CD4-positive, alpha-beta T cell (primary cell): ENCODE measurements around the gene HSPB7. TPM values are rescaled to one million over a fixed set of nuclear protein-coding genes. Genes with fewer than 3 reads are reported as not detected.

Source experiments
- ATAC-seq: fragments of 200-7000 bp; cut with Tn5 transposase; one replicate; pipeline ENCODE4 v1.10.0; 2022; ENCODE audit warnings: mild to moderate bottlenecking; ENCODE audit not compliant: poor library complexity
- CTCF ChIA-PET: fragments of 350-600 bp; sonication (Branson Sonifier 250); formaldehyde crosslinking; loops from one replicate; lab custom pipeline; 2021; ENCODE audit warnings: antibody characterized with exemption, inconsistent platforms; lab: Charles Lee
- POLR2A ChIA-PET: fragments of 350-600 bp; sonication (Branson Sonifier 250); formaldehyde crosslinking; loops from one replicate; lab custom pipeline; 2021; ENCODE audit warnings: antibody characterized with exemption, inconsistent platforms; lab: Charles Lee
- DNase-seq, 14 experiments: peaks; one replicate each; pipeline ENCODE4 v3.0.0-alpha.2; 2013 to 2020; ENCODE audit warnings: mixed read lengths in 2 of 14
- H3K27ac ChIP-seq, 2 donors: one replicate each; pipeline versions ENCODE4 v1.5.1 to v1.7.0; 2013; ENCODE audit warnings: low read length in 2 of 2, low read depth in 1 of 2, mild to moderate bottlenecking in 1 of 2
- H3K27me3 ChIP-seq, 2 experiments: 1 replicate in 1 of 2; 2 replicates in 1 of 2; pipeline versions ENCODE4 v1.6.1 to v1.7.0; 2013; ENCODE audit warnings: low read length in 2 of 2, control low read depth in 1 of 2, mild to moderate bottlenecking in 1 of 2, moderate library complexity in 1 of 2; ENCODE audit not compliant: insufficient read depth in 2 of 2, control insufficient read depth in 1 of 2
- H3K36me3 ChIP-seq: one replicate; pipeline ENCODE4 v1.6.1; 2013; ENCODE audit warnings: low read length, control low read depth; ENCODE audit not compliant: insufficient read depth
- H3K4me1 ChIP-seq: one replicate; pipeline ENCODE4 v1.6.1; 2013; ENCODE audit warnings: low read length, control low read depth; ENCODE audit not compliant: insufficient read depth
- H3K4me3 ChIP-seq: one replicate; pipeline ENCODE4 v1.5.1; 2013; ENCODE audit warnings: mild to moderate bottlenecking, low read length, moderate library complexity
- H3K9me3 ChIP-seq, 2 experiments: 1 replicate in 1 of 2; 2 replicates in 1 of 2; pipeline versions ENCODE4 v1.6.1 to v1.7.0; 2013; ENCODE audit warnings: low read length in 2 of 2, mild to moderate bottlenecking in 2 of 2, control low read depth in 1 of 2, moderate library complexity in 1 of 2; ENCODE audit not compliant: control insufficient read depth in 1 of 2, insufficient read depth in 1 of 2
- H3K27ac Mint-ChIP-seq: one replicate; pipeline ENCODE4 v1.8.0; 2020; ENCODE audit warnings: mixed read lengths
- H3K27me3 Mint-ChIP-seq: one replicate; pipeline ENCODE4 v1.8.0; 2021; ENCODE audit warnings: mixed read lengths
- H3K36me3 Mint-ChIP-seq: one replicate; pipeline ENCODE4 v1.8.0; 2021; ENCODE audit warnings: low read depth, mixed read lengths
- H3K4me1 Mint-ChIP-seq: one replicate; pipeline ENCODE4 v1.8.0; 2021; ENCODE audit warnings: low read depth, mixed read lengths
- H3K4me3 Mint-ChIP-seq: one replicate; pipeline ENCODE4 v1.8.0; 2020; ENCODE audit warnings: mild to moderate bottlenecking, mixed read lengths
- H3K9me3 Mint-ChIP-seq: one replicate; pipeline ENCODE4 v1.8.0; 2020; ENCODE audit warnings: mixed read lengths
- intact Hi-C, 2 experiments: fragments of 100-400 bp; cut with DNase I in 1 of 2; cut with micrococcal nuclease in 1 of 2; formaldehyde crosslinking; loops; one replicate each; pipeline versions ENCODE4 v1.15.1 to v1.9.0; 2023 to 2025; cut with DNase I, micrococcal nuclease
- total RNA-seq, 174 experiments: library from RNA in 2 of 174; stranded (reverse) in 2 of 174; gene quantifications; one replicate each; pipeline ENCODE4 v1.2.3 and lab custom pipeline; 2021 to 2026
- TF ChIP-seq, protein P1 (sequence below): fragments of 200-600 bp; IDR thresholded peaks from one replicate; pipeline ENCODE4 v1.8.0; 2022; ENCODE audit warnings: antibody characterized with exemption, mild to moderate bottlenecking

Gene HSPB7
- total RNA-seq, 2 experiments from 2014 or later = not detected

GRCh38 chr1:15997076-15997585 lies 20.7 kb downstream of the HSPB7 start:
- no peak overlapping the region for H3K4me3 Mint-ChIP-seq
- no peaks in the 10 kb centered on the region for H3K27me3 Mint-ChIP-seq
- ATAC-seq (no peak), DNase-seq (no peak)
- no peaks in the 10 kb centered on the region for H3K9me3 ChIP-seq
- ChIA-PET CTCF (no interaction called here), POLR2A (no interaction called here)
- no peaks in the 10 kb centered on the region for H3K36me3 Mint-ChIP-seq
- intact Hi-C loops = loop anchor here in 1 of 2 experiments (10.0 kb wide), 1 partner anchor 202 kb away; no protein-coding TSS in a partner anchor
- H3K27ac ChIP-seq = no peak overlapping the region
- H3K4me3 ChIP-seq = no peak overlapping the region
- no peak overlapping the region for H3K27ac Mint-ChIP-seq
- H3K4me1 ChIP-seq = no peaks in the 10 kb centered on the region
- no peaks in the 10 kb centered on the region for H3K36me3 ChIP-seq
- no peaks in the 10 kb centered on the region for H3K27me3 ChIP-seq
- no peaks in the 10 kb centered on the region for H3K9me3 Mint-ChIP-seq
- no peaks in the 10 kb centered on the region for H3K4me1 Mint-ChIP-seq
- TF ChIP-seq, protein P1, sequence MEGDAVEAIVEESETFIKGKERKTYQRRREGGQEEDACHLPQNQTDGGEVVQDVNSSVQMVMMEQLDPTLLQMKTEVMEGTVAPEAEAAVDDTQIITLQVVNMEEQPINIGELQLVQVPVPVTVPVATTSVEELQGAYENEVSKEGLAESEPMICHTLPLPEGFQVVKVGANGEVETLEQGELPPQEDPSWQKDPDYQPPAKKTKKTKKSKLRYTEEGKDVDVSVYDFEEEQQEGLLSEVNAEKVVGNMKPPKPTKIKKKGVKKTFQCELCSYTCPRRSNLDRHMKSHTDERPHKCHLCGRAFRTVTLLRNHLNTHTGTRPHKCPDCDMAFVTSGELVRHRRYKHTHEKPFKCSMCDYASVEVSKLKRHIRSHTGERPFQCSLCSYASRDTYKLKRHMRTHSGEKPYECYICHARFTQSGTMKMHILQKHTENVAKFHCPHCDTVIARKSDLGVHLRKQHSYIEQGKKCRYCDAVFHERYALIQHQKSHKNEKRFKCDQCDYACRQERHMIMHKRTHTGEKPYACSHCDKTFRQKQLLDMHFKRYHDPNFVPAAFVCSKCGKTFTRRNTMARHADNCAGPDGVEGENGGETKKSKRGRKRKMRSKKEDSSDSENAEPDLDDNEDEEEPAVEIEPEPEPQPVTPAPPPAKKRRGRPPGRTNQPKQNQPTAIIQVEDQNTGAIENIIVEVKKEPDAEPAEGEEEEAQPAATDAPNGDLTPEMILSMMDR = no peak

DNA sequence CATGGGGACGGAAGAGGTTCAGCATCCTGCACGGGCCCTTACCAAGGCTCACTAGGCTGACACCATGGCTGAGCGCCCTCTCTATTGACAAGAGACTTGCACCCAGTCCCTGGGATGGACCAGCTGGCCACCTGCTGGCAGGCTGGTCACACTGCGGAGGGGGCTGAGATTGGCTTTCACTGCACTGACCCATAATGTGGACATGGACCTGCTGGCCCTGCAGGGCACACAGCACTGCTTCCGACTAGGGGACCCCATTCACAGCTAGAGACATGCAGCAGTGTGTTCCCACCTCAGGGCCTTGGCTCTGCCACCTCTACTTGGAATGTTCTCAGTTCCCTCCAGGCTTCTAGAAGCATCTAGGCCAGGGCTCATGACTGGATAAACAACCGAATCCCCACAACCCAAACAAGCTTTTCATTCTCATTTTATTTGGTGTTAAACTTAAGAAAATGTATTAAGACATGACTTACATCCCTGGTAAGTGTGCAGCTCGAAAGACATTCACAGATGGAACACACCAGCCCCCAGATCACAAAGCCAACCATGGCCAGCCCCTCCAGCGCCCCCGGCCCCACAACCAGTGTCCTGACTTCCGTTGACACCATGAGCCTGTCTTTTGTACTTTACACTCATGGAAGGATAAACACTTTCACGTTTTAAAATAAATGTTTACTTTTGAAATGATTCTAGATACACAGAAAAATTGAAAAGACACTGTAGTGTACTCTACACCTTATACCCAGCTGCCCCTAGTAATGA lies 23.1 kb downstream of the HSPB7 start:
- ATAC-seq = peak; percentile 44
- H3K9me3 Mint-ChIP-seq = no peaks in the 10 kb centered on the region
- CTCF ChIA-PET = interaction anchor here (0.6 to 1.4 kb wide), 5 partner anchors 15 to 203 kb away, joined by 3 to 6 read pairs (median 4); partner anchors contain the start of gene ZBTB17

DNA sequence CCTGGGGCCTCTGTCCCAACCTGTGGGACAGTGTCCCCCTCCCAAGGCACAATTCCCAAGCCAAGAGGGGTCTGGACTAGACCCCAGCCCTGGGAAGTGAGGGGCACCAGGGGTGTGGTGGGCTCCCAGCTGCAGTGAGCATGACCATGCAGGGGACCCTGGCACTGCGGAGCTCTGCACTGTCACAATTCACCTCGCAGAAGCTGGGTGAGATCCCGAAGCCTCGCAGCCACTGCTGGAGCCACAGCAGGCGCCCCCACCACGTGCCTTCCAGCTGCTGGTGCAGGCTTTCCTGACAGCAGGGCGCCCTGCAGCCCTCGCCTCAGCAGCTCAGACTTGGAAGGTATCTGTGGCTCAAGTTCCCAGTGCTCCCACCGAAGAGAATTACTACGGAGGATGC lies 23.8 kb downstream of the HSPB7 start:
- H3K9me3 Mint-ChIP-seq = no peaks in the 10 kb centered on the region
- H3K27me3 ChIP-seq = no peaks in the 10 kb centered on the region
- TF ChIP-seq, protein P1 = no peak
- no peak overlapping the region for H3K4me3 ChIP-seq
- no peaks in the 10 kb centered on the region for H3K36me3 ChIP-seq
- no peak overlapping the region for H3K27ac Mint-ChIP-seq
- H3K27ac ChIP-seq = no peak overlapping the region
- no peaks in the 10 kb centered on the region for H3K9me3 ChIP-seq
- intact Hi-C loops = loop anchor here (2.0 to 10.0 kb wide), 3 partner anchors 177 to 201 kb away; no protein-coding TSS in a partner anchor
- CTCF ChIA-PET = interaction anchor here (0.6 to 1.4 kb wide), 5 partner anchors 14 to 202 kb away, joined by 3 to 6 read pairs (median 4); partner anchors contain the start of gene ZBTB17
- DNase-seq = no peak
- H3K4me1 ChIP-seq = no peaks in the 10 kb centered on the region
- H3K4me1 Mint-ChIP-seq = no peaks in the 10 kb centered on the region
- no peaks in the 10 kb centered on the region for H3K27me3 Mint-ChIP-seq
- no peak overlapping the region for H3K4me3 Mint-ChIP-seq
- no peak for ATAC-seq
- POLR2A ChIA-PET = no interaction called here
- H3K36me3 Mint-ChIP-seq = no peaks in the 10 kb centered on the region

More for the DNA sequence above, 23.1 kb downstream of the HSPB7 start:
- POLR2A ChIA-PET = interaction anchor here (0.7 kb wide), 1 partner anchor 11 kb away, joined by 3 read pairs; no protein-coding TSS in a partner anchor
- Histone ChIP-seq H3K36me3 (no peaks in the 10 kb centered on the region), H3K4me1 (no peaks in the 10 kb centered on the region), H3K9me3 (no peaks in the 10 kb centered on the region), H3K27ac (no peak overlapping the region), H3K4me3 (no peak overlapping the region), H3K27me3 (no peaks in the 10 kb centered on the region)
- intact Hi-C loops = loop anchor here (2.0 to 10.0 kb wide), 3 partner anchors 178 to 202 kb away; no protein-coding TSS in a partner anchor
- H3K4me3 Mint-ChIP-seq = no peak overlapping the region
- no peak overlapping the region for H3K27ac Mint-ChIP-seq
- TF ChIP-seq, protein P1 = peak; percentile 43
- no peaks in the 10 kb centered on the region for H3K36me3 Mint-ChIP-seq
- peak in 10 of 14 experiments; percentile 10 to 67 (median 24) for DNase-seq
- no peaks in the 10 kb centered on the region for H3K4me1 Mint-ChIP-seq
- no peaks in the 10 kb centered on the region for H3K27me3 Mint-ChIP-seq
